Stimulated activated CD4-positive, alpha-beta T cell treated with anti-CD3 and anti-CD28 coated beads, Interleukin-2, amount 100 ng/mL, for 4 hours (primary cell): Measurements from ENCODE around the gene MARVELD2.
"Not testable (repeated sequence)": the region's sequence is repeated elsewhere in the genome, so short reads cannot be mapped to it uniquely, and the experiment has no call there.

Experiments used
- DNase-seq: peaks from one replicate; pipeline ENCODE4 v3.0.0-alpha.2; 2020; ENCODE audit warnings: low read depth

The MARVELD2 gene, protein sequence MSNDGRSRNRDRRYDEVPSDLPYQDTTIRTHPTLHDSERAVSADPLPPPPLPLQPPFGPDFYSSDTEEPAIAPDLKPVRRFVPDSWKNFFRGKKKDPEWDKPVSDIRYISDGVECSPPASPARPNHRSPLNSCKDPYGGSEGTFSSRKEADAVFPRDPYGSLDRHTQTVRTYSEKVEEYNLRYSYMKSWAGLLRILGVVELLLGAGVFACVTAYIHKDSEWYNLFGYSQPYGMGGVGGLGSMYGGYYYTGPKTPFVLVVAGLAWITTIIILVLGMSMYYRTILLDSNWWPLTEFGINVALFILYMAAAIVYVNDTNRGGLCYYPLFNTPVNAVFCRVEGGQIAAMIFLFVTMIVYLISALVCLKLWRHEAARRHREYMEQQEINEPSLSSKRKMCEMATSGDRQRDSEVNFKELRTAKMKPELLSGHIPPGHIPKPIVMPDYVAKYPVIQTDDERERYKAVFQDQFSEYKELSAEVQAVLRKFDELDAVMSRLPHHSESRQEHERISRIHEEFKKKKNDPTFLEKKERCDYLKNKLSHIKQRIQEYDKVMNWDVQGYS

GRCh38 chr5:69414885-69415583, at the start of gene MARVELD2:
TSS of gene MARVELD2 (plus strand) at chr5:69415116. CDS start at chr5:69419386, 4,270 bp downstream.
- DNase-seq, result peak; percentile 28

GRCh38 chr5:69367697-69368279, 47.1 kb upstream of the MARVELD2 start:
- no peak for DNase-seq

GRCh38 chr5:69368458-69369339, 46.2 kb upstream of the MARVELD2 start:
- peak; percentile 41 for DNase-seq

- DNase-seq, result peak; percentile 84
Observed at GRCh38 chr5:69369340-69370121, 45.4 kb upstream of the MARVELD2 start, which contains the start of the genes AK6, RAD17 and TAF9. TSS of gene AK6 (minus strand) at chr5:69369520. CDS start at chr5:69369490, 30 bp downstream. TSS of gene RAD17 (plus strand) at chr5:69369818. CDS start at chr5:69372209, 2,391 bp downstream. TSS of gene TAF9 (minus strand) at chr5:69369520. CDS start at chr5:69365737, 3,783 bp downstream.

DNA sequence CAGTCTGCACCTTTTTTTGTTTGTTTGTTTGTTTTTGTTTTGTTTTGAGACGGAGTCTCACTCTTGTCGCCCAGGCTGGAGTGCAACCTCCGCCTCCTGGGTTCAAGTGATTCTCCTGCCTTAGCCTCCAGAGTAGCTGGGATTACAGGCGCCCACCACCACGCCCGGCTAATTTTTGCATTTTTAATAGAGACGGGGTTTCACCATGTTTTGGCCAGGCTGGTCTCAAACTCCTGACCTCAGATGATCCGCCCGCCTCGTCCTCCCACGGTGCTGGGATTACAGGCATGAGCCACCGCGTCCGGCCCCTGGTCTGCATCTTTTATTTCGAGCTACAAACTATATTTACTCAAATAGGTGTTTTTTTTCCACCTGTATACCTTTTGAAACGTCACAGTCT, 44.6 kb upstream of the MARVELD2 start:
- DNase-seq, result not testable (repeated sequence)

- no peak for DNase-seq
Observed at GRCh38 chr5:69372394-69372793, 42.5 kb upstream of the MARVELD2 start.

- no peak for DNase-seq
Observed at GRCh38 chr5:69374911-69375446, 39.9 kb upstream of the MARVELD2 start.

- DNase-seq, result no peak
Observed at GRCh38 chr5:69378376-69378775, 36.5 kb upstream of the MARVELD2 start.

GRCh38 chr5:69404659-69405330, 10.1 kb upstream of the MARVELD2 start:
- no peak for DNase-seq

- DNase-seq, result no peak
Observed at GRCh38 chr5:69415584-69415958, 655 bp downstream of the MARVELD2 start.

DNA sequence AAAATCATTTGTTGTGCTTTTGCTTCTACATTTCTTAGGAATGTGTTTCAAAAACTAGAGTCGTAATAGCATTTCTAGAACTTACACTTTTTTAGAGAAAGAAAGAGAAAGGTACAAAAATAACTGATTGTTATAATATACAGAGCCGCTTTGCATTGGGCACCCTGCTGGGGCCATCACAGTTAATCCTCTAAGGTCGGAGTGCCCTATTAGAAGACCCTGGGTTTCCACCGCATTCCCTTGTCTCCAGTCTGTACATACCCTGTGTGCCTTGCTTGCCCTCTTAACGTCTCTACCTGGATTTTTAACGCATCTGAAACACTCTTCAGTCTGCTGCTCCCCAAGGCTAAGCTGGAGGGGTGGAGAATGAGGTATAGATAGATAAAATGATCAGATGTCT, 1.3 kb downstream of the MARVELD2 start:
- no peak for DNase-seq

DNA sequence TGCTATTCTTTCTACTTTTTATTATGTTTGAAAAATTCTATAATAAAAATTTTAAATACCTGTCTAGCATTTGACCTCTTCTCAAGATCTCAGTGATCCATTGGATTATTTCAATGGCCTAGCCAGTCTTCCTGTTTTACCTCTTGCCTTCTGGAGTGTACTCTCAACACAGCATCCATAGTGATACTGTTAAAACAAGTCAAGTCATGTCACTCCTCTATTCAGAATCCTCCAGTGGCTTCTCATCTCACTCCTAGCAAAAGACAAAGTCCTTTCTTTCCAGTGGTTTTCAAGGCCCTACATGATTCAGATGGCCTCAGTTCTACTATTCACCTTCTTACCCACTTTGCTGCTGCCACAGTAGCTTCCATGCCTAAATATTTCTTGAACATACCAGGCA, 1.8 kb downstream of the MARVELD2 start:
- no peak for DNase-seq

- no peak for DNase-seq
Observed at GRCh38 chr5:69418554-69418953, 3.6 kb downstream of the MARVELD2 start.

- no peak for DNase-seq
Observed at GRCh38 chr5:69431424-69432303, 16.7 kb downstream of the MARVELD2 start.

GRCh38 chr5:69432412-69433206, 17.7 kb downstream of the MARVELD2 start:
- DNase-seq, result no peak

- DNase-seq, result not testable (repeated sequence)
Observed at GRCh38 chr5:69435276-69435884, 20.5 kb downstream of the MARVELD2 start.

DNA sequence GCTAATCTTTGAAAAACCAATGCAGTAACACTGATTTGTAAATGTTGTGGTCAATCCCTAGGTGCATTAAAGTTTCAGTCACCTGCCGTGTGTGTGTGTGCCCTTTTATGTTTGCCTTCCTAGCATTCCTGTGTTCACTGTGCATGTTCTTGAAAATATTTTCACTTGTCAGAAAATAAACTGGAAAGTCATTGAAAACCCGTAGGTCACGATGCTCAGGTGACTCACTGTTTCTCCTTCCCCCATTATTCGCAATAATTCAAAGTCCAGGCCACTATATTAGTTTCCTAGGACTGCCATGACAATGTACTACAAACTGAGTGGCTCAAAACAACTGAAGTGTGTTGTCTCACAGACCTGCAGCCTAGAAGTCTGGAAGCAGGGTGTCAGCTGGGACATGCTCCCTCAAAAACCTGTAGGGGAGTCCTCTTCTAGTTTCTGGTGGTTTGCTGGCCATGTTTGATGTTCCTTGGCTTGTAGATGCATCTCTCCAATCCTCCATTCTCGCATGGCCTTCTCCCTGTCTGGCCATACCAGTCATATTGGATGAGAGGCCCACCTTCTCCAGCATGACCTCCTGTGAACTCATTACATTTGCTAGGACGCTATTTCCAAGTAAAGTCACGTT, 29.3 kb downstream of the MARVELD2 start:
- DNase-seq, result no peak
